Activated CD4-positive, CD25-positive, alpha-beta regulatory T cell (primary cell): Measurements from ENCODE around the gene SOCS4.

Experiments used
- DNase-seq, 4 experiments: peaks; one replicate each; lab custom pipeline; 2025; lab: John Stamatoyannopoulos, UW

The SOCS4 gene

DNA sequence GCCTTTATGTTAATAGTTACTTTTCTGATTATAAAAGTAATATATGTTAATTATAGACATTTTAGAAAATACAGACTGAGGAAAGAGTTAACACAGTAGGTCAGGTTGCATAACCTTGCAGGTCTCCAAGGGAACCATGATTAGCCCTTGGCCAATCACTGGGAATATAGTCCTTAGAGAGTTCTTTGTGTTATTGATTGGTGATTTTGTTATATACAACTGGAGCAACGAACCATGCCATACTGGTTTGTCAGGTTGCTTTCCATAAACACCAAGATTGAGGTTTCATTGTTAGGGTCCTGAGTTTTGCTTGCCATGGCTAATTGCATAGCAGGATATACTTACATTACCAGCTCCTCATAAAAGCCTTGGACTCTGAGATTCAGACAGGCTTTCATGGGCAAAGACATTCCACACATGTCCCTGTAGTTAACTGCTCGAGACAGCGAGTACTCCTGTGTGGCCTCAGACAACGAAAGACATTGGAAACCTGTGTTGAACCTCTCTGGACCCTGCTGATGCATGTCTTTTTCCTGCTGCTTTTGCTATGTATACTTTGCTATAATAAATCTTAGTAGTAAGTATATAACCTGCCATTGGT lies 58.1 kb downstream of the SOCS4 start:
- DNase-seq = no peak

DNA sequence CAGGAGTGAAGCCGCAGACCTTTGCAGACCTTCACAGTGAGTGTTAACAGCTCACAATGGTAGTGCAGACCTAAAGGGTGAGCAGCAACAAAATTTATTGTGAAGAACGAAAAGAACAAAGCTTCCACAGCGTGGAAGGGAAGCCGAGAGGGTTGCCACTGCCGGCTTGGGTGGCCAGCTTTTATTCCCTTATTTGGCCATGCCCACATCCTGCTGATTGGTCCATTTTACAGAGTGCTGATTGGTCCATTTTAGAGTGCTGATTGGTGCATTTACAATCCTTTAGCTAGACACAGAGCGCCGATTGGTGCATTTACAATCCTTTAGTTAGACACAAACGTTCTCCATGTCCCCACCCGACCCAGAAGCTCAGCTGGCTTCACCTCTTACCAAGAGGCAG lies 59.9 kb downstream of the SOCS4 start:
- DNase-seq = no peak

DNA sequence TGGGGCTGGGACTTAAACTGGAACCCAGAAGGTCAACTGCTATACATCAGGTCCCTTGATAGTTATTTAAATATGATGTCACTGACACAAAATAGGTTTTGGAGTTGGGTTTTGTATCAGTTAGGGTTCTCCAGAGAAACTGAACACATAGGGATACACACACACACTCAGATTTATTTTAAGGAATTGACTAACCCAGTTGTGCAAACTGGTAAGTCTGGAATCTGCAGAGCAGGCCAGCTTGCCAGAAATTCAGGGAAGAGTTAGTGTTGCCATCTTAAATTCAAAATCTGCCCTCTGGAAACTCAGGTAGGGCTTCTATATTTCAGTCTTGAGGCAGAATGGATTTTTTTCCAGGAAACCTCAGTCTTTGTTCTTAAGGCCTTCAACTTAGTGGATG lies 61.3 kb downstream of the SOCS4 start:
- DNase-seq = no peak

DNA sequence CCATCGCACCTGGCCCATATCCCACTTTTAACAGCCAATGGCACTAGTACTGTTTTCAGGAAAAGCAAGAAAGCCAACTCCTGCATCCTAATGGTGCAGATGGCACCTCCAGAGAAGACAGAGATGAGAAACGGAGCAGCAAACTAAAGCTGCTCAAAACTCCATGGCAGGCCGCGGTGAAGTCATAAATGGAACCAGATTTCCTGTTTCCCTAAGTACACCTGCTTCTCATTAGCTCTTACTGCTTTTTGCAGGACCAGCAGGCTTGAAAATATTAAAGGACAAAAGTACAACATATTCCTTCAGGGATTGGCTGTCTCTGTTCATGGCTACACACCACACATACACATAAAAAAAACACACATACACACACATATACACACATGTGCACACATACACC lies 65.3 kb downstream of the SOCS4 start:
- DNase-seq = no peak

DNA sequence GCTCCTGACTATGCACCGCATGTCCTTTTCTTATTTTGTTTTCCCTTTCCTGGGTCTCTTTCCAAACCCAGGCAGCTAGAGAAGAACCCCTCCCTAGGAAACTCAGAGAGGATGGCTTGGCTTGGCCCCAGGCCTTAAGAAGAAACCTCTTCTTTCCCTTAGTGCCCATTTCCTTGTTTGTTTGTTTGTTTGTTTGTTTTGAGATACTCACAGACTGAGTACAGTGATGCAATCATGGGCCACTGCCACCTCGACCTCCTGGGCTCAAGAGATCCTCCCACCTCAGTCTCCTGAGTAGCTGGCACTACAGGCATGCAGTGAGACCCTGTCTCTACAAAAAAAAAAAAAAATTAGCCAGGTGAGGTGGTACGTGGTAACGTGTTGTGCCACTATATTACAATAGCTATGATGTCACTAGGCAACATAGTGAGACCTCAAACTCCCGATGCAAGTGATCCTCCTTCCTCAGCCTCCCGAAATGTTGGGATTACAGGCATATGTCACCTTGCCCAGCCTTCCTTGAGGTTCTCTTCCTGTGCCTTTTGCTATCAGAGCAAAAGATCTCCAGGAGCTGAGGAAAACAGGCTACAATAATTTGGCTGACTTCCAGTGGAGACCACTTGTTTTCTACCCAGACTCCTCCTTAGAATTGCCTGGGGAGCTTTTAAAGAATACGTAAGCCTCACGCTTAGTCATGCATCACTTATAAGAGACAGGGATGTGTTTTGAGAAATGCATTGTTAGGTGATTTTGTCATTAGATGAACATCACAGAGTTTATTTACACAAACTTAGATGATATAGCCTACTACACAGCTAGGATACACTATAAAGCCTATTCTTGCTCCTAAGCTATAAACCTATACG lies 67.5 kb downstream of the SOCS4 start:
- DNase-seq = no peak

DNA sequence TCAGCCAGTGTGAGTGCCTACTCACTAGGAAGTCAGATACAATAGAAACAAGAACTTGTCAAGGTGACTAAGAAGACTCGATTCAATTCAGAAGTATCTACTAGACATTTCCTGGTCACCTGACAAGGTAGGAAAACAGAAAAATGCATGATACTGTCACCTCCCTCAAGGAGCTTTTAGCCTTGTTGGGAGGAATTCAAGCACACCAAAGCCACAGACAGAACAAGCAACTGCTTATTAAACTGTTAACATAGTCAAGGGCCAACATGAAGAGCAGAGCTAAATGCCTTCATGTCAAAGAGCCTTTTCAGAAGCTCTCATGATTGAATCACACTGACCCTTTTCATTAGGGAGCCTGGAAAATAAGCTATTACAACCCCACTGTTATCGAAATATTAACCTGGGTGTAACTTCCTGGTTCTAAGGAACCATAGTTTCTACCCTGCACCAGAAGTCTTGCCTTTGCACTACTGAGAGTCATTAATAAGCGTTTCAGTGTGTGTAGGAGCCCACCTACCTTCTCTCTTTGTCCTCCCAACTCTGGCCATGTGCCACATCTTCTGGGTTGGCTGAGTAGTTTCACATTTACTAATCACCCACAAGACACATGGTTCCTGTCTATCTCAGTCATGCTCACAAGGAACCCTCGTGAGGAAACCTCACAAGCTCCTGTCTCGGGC lies 71.0 kb downstream of the SOCS4 start:
- DNase-seq = peak in 3 of 4 experiments; percentile 11 to 17 (median 15)

DNA sequence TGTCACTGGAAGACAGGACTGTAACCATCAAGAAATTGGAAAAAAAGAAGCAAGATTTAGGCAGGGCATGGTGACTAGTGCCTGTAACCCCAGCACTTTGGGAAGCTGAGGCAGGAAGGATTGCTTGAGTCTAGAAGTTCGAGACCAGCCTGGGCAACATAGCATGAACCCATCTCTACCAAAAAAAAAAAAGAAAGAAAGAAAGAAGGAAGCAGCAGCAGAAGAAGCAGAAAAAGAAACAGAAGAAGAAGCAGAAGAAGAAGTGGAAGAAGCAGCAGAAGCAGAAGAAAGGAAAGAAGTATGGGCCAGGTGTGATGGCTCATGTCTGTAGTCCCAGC lies 71.5 kb downstream of the SOCS4 start:
- no peak for DNase-seq
